IMR-90 (cell line): Measurements from ENCODE around the gene CSK. TPM values are rescaled to one million over a fixed set of nuclear protein-coding genes. Genes with fewer than 3 reads are reported as not detected.

Source experiments
- ATAC-seq: fragments of 200-7000 bp; cut with Tn5 transposase; 2 replicates; pipeline ENCODE4 v1.9.1; 2020; ENCODE audit warnings: low read depth, mild to moderate bottlenecking, moderate library complexity
- BruUV-seq: library from RNA; stranded (reverse); fragments of 400-500 nt; replicated peaks from 2 replicates; lab custom pipeline; 2021; lab: Mats Ljungman, UMichigan
- CTCF ChIA-PET: fragments of 300-600 bp; formaldehyde crosslinking; extraction: SDS; loops from one replicate; lab custom pipeline; 2021; ENCODE audit warnings: antibody characterized with exemption; lab: Yijun Ruan, JAX
- POLR2A ChIA-PET: fragments of 300-600 bp; sonication (Branson Sonifier 250); formaldehyde crosslinking; loops from one replicate; lab custom pipeline; 2022; ENCODE audit warnings: antibody characterized with exemption; ENCODE audit not compliant: unreplicated experiment; lab: Charles Lee
- DNase-seq: peaks from one replicate; pipeline ENCODE4 v3.0.0; 2013
- H2AFZ ChIP-seq: replicated peaks from 2 replicates; pipeline ENCODE3; 2013; ENCODE audit warnings: low read length, mild to moderate bottlenecking; ENCODE audit not compliant: poor library complexity
- H2AK5ac ChIP-seq: 2 replicates; pipeline ENCODE4 v1.6.1; 2013; ENCODE audit warnings: low read depth, low read length, inconsistent platforms
- H2AK9ac ChIP-seq: replicated peaks from 2 replicates; pipeline ENCODE3; 2013; ENCODE audit warnings: mild to moderate bottlenecking, low read depth, low read length, moderate library complexity; ENCODE audit not compliant: poor library complexity
- H2BK120ac ChIP-seq: 2 replicates; pipeline ENCODE4 v1.6.1; 2013; ENCODE audit warnings: low read depth, low read length, inconsistent platforms
- H2BK15ac ChIP-seq: 3 replicates; pipeline ENCODE4 v1.6.1; 2013; ENCODE audit warnings: low read depth, low read length, inconsistent platforms
- H2BK20ac ChIP-seq: 2 replicates; pipeline ENCODE4 v1.6.1; 2013; ENCODE audit warnings: low read depth, mild to moderate bottlenecking, inconsistent platforms, low read length, moderate library complexity
- H2BK5ac ChIP-seq: 2 replicates; pipeline ENCODE4 v1.6.1; 2013; ENCODE audit warnings: mild to moderate bottlenecking, low read depth, low read length, inconsistent platforms; ENCODE audit not compliant: poor library complexity, severe bottlenecking
- H3K14ac ChIP-seq: replicated peaks from 2 replicates; pipeline ENCODE4 v1.6.1; 2013; ENCODE audit warnings: low read depth, low read length, inconsistent platforms
- H3K18ac ChIP-seq: 2 replicates; pipeline ENCODE4 v1.6.1; 2013; ENCODE audit warnings: low read depth, low read length, control low read depth
- H3K23ac ChIP-seq: 2 replicates; pipeline ENCODE4 v1.6.1; 2013; ENCODE audit warnings: low read depth, low read length, inconsistent platforms
- H3K27ac ChIP-seq: 2 replicates; pipeline ENCODE4 v1.5.1; 2013; ENCODE audit warnings: mild to moderate bottlenecking, control low read depth, low read length; ENCODE audit not compliant: insufficient read depth
- H3K27me3 ChIP-seq: 2 replicates; pipeline ENCODE4 v1.6.1; 2013; ENCODE audit warnings: low read length; ENCODE audit not compliant: control insufficient read depth, insufficient read depth
- H3K36me3 ChIP-seq: 2 replicates; pipeline ENCODE4 v1.6.1; 2013; ENCODE audit warnings: low read length, mixed read lengths; ENCODE audit not compliant: control insufficient read depth, insufficient read depth
- H3K4ac ChIP-seq: 2 replicates; pipeline ENCODE4 v1.6.1; 2013; ENCODE audit warnings: low read depth, low read length, inconsistent platforms
- H3K4me1 ChIP-seq: 2 replicates; pipeline ENCODE4 v1.6.1; 2013; ENCODE audit warnings: low read length, mixed read lengths; ENCODE audit not compliant: control insufficient read depth, insufficient read depth
- H3K4me2 ChIP-seq: 2 replicates; pipeline ENCODE4 v1.6.1; 2013; ENCODE audit warnings: low read depth, mild to moderate bottlenecking, control low read depth, low read length, moderate library complexity
- H3K4me3 ChIP-seq: 2 replicates; pipeline ENCODE4 v1.5.1; 2013; ENCODE audit warnings: low read depth, mild to moderate bottlenecking, control low read depth, low read length, moderate library complexity; ENCODE audit not compliant: insufficient read depth
- H3K56ac ChIP-seq: 2 replicates; pipeline ENCODE4 v1.6.1; 2013; ENCODE audit warnings: low read length, inconsistent platforms; ENCODE audit not compliant: insufficient read depth; ENCODE audit errors: extremely low read depth
- H3K79me1 ChIP-seq, 2 experiments: 2 replicates each; pipeline ENCODE4 v1.6.1; 2013; ENCODE audit warnings: low read length in 2 of 2, inconsistent platforms in 1 of 2, low read depth in 1 of 2
- H3K9ac ChIP-seq: 2 replicates; pipeline ENCODE4 v1.6.1; 2013; ENCODE audit warnings: low read depth, low read length, control low read depth
- H3K9me1 ChIP-seq: 2 replicates; pipeline ENCODE4 v1.6.1; 2013; ENCODE audit warnings: low read length, inconsistent platforms; ENCODE audit not compliant: insufficient read depth
- H3K9me3 ChIP-seq: 2 replicates; pipeline ENCODE4 v1.6.1; 2013; ENCODE audit warnings: low read length; ENCODE audit not compliant: control insufficient read depth, insufficient read depth
- H4K20me1 ChIP-seq: 2 replicates; pipeline ENCODE4 v1.6.1; 2013; ENCODE audit warnings: low read length, inconsistent platforms; ENCODE audit not compliant: insufficient read depth
- H4K5ac ChIP-seq: 2 replicates; pipeline ENCODE4 v1.6.1; 2013; ENCODE audit warnings: mild to moderate bottlenecking, low read depth, low read length, control low read depth
- H4K8ac ChIP-seq, 2 experiments: 2 replicates each; pipeline ENCODE4 v1.6.1; 2013; ENCODE audit warnings: low read depth in 2 of 2, low read length in 2 of 2, control low read depth in 1 of 2, inconsistent platforms in 1 of 2
- H4K91ac ChIP-seq: 2 replicates; pipeline ENCODE4 v1.6.1; 2013; ENCODE audit warnings: low read depth, low read length, inconsistent platforms; ENCODE audit not compliant: insufficient read depth
- CEBPB ChIP-seq: IDR thresholded peaks from 2 replicates; pipeline ENCODE4 v1.6.1; 2012; ENCODE audit warnings: low read depth, low read length, improper control_type of control experiment
- MAZ ChIP-seq: IDR thresholded peaks from 2 replicates; pipeline ENCODE4 v1.6.1; 2012; ENCODE audit warnings: low read depth, mild to moderate bottlenecking, low read length, improper control_type of control experiment, moderate library complexity, borderline replicate concordance
- NFE2L2 ChIP-seq: fragments of 150-350 bp; IDR thresholded peaks from 2 replicates; pipeline ENCODE4 v1.6.1; 2016; ENCODE audit warnings: low read depth, mild to moderate bottlenecking, low read length
- WGBS, 2 experiments: methylation state at CpG; one replicate each; pipeline versions ENCODE4 v1.1.5 to v1.1.7; 2013; ENCODE audit warnings: missing lambda C conversion rate in 2 of 2; ENCODE audit not compliant: insufficient read length in 1 of 2; ENCODE audit errors: extremely low coverage in 2 of 2; 5-methylcytosine and 5-hydroxymethylcytosine counted together
- dilution Hi-C: fragments of 300-500 bp; cut with HindIII; formaldehyde crosslinking; loops from one replicate; pipeline ENCODE4 v1.14.3; 2018; ENCODE audit warnings: low sequenced_read_pairs; ENCODE audit not compliant: unreplicated experiment
- in situ Hi-C: fragments of 300-500 bp; cut with MboI; formaldehyde crosslinking; loops from 3 replicates; pipeline ENCODE4 v1.14.3; 2019; ENCODE audit warnings: low sequenced_read_pairs, inconsistent platforms, mixed read lengths
- intact Hi-C: fragments of 100-400 bp; cut with micrococcal nuclease; formaldehyde crosslinking; loops from 2 replicates; pipeline ENCODE4 v1.10.0; 2022
- polyA plus RNA-seq, 3 experiments: library from polyadenylated mRNA; depleted of rRNA; stranded (reverse); fragments of >200 nt; gene quantifications; 2 replicates each; pipeline ENCODE4 v1.2.3, GENCODE V29; 2012; ENCODE audit warnings: low replicate concordance in 1 of 3
- total RNA-seq: library from RNA; depleted of rRNA; stranded (reverse); fragments of >200 nt; gene quantifications from 2 replicates; pipeline ENCODE4 v1.2.3, GENCODE V29; 2012

Gene CSK
- total and polyA plus RNA-seq, 2 of the 4 experiments (the other 2 are of a cell fraction): 10.8 to 54.0 TPM

DNA sequence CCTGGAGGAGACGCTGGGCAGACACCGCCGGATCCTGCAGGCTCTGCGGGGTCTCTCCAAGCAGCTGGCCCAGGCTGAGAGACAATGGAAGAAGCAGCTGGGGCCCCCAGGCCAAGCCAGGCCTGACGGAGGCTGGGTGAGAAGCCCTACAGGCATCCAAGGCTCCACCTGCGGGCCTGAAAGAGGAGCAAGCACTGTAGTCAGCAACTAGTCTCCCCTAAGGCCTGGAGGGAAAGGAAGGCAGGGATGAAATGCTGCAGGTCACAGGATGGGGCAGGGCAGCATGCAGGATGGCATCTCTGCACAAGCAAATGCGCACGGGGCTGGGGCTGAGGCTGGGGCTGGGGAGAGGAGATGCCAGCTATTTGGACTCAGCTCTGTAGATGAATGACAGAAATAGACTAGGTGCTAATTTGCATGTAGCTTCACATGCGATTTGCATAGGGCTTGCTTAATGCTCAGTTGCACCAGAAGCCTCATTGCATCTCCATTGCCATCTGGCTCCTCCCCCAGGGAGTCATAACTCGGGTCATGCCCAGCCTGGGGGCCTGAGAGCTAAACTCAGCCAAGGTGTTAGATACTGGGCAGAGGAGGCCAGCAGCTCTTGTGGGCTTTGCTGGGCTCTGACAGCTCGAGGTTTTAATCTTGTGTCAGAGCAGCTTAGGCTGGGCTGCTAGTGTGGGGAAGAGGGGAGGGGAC lies 39.4 kb downstream of the CSK start:
- Histone ChIP-seq H2BK15ac (no peak overlapping the region), H3K9me3 (no peaks in the 10 kb centered on the region), H3K9me1 (0 out of 2 replicates have a peak, but pooled peaks cover 4% of the 10 kb centered on the region), H4K5ac (no peak overlapping the region), H3K56ac (no peak overlapping the region), H2AFZ (no peak overlapping the region), H3K23ac (no peak overlapping the region), H3K79me1 (no peaks in the 10 kb centered on the region), H2AK5ac (no peak overlapping the region), H3K27ac (no peak overlapping the region), H2BK5ac (no peak overlapping the region), H3K14ac (no peak overlapping the region), H3K27me3 (peaks cover 49% of the 10 kb centered on the region), H3K4me1 (no peaks in the 10 kb centered on the region), H4K8ac (no peak overlapping the region), H2BK20ac (no peak overlapping the region), H3K4me3 (no peak overlapping the region), H3K18ac (no peak overlapping the region), H4K20me1 (peaks cover 4% of the 10 kb centered on the region; the same call in 1 of the 2 replicates), H3K36me3 (no peaks in the 10 kb centered on the region), H3K4ac (no peak overlapping the region), H3K9ac (no peak overlapping the region), H3K4me2 (no peak overlapping the region), H2AK9ac (no peak overlapping the region), H2BK120ac (no peak overlapping the region), H4K91ac (no peak overlapping the region)
- ATAC-seq: no peak
- DNase-seq: no peak
- 46% methylated on average over 6 of the region's 11 CpGs; no CpG with 5 or more reads in 1 of the 2 experiments for WGBS, 2 experiments
- dilution Hi-C loops (no loop called here), in situ Hi-C loops (no loop called here), intact Hi-C loops (no loop called here)
- no peak for TF ChIP-seq NFE2L2
- no peak for TF ChIP-seq MAZ
- TF ChIP-seq CEBPB: no peak
- ChIA-PET POLR2A (no interaction called here), CTCF (no interaction called here)
- no TSS peak for BruUV-seq
